Activated CD8-positive, alpha-beta memory T cell treated with anti-CD3 and anti-CD28 coated beads, Interleukin-2, amount 10 ng/mL, durations not matched to agents 7 days and 5 days (primary cell): Measurements from ENCODE around the gene TMEM240. TPM values are rescaled to one million over a fixed set of nuclear protein-coding genes. Genes with fewer than 3 reads are reported as not detected.

Experiments
- ATAC-seq: fragments of 150-1000 bp; cut with Tn5 transposase; one replicate; pipeline ENCODE4 v1.10.0; 2021; ENCODE audit warnings: moderate library complexity
- CTCF ChIA-PET: fragments of 350-600 bp; sonication (Branson Sonifier 250); formaldehyde crosslinking; loops from one replicate; lab custom pipeline; 2021; ENCODE audit warnings: antibody characterized with exemption; lab: Charles Lee
- DNase-seq: peaks from one replicate; pipeline ENCODE4 v3.0.0-alpha.2; 2020
- H3K27ac Mint-ChIP-seq: one replicate; pipeline ENCODE4 v1.8.0; 2021; ENCODE audit warnings: mild to moderate bottlenecking, mixed read lengths
- H3K27me3 Mint-ChIP-seq: one replicate; pipeline ENCODE4 v1.8.0; 2021; ENCODE audit warnings: mixed read lengths
- H3K36me3 Mint-ChIP-seq: one replicate; pipeline ENCODE4 v1.8.0; 2021; ENCODE audit warnings: mild to moderate bottlenecking, mixed read lengths
- H3K4me1 Mint-ChIP-seq: one replicate; pipeline ENCODE4 v1.8.0; 2021; ENCODE audit warnings: mixed read lengths
- H3K4me3 Mint-ChIP-seq: one replicate; pipeline ENCODE4 v1.8.0; 2021; ENCODE audit warnings: mild to moderate bottlenecking, moderate library complexity, mixed read lengths
- H3K9me3 Mint-ChIP-seq: one replicate; pipeline ENCODE4 v1.8.0; 2022; ENCODE audit warnings: low read depth, mixed read lengths
- total RNA-seq, 2 experiments: library from RNA; stranded (reverse); gene quantifications; one replicate each; pipeline ENCODE4 v1.2.3, GENCODE V29; 2021

TMEM240 gene
- total RNA-seq, 2 experiments from 2014 or later: 0.38 to 0.61 TPM

- Mint-ChIP-seq H3K27me3 (no peaks in the 10 kb centered on the region), H3K36me3 (no peaks in the 10 kb centered on the region), H3K27ac (no peak overlapping the region), H3K4me3 (no peak overlapping the region), H3K9me3 (no peaks in the 10 kb centered on the region), H3K4me1 (peaks cover 7% of the 10 kb centered on the region)
- CTCF ChIA-PET: no interaction called here
- ATAC-seq: no peak
- DNase-seq: no peak
These were observed 13.5 kb upstream of the TMEM240 start for GRCh38 chr1:1553821-1554494.

GRCh38 chr1:1552263-1552639 lies 11.8 kb upstream of the TMEM240 start:
- Mint-ChIP-seq H3K27me3 (no peaks in the 10 kb centered on the region), H3K27ac (no peak overlapping the region), H3K4me1 (peaks cover 7% of the 10 kb centered on the region), H3K36me3 (peaks cover 2% of the 10 kb centered on the region), H3K9me3 (no peaks in the 10 kb centered on the region), H3K4me3 (no peak overlapping the region)
- DNase-seq (no peak), ATAC-seq (no peak)
- CTCF ChIA-PET: no interaction called here

- DNase-seq (no peak), ATAC-seq (no peak)
- no peak overlapping the region for H3K27ac Mint-ChIP-seq
- peaks cover 7% of the 10 kb centered on the region for H3K4me1 Mint-ChIP-seq
- no peaks in the 10 kb centered on the region for H3K9me3 Mint-ChIP-seq
- H3K27me3 Mint-ChIP-seq: no peaks in the 10 kb centered on the region
- CTCF ChIA-PET: no interaction called here
- H3K4me3 Mint-ChIP-seq: no peak overlapping the region
- H3K36me3 Mint-ChIP-seq: peaks cover 2% of the 10 kb centered on the region
These were observed 11.3 kb upstream of the TMEM240 start for GRCh38 chr1:1551524-1552262.

- Mint-ChIP-seq H3K9me3 (no peaks in the 10 kb centered on the region), H3K27me3 (no peaks in the 10 kb centered on the region), H3K4me3 (no peak overlapping the region), H3K27ac (no peak overlapping the region), H3K36me3 (peaks cover 2% of the 10 kb centered on the region), H3K4me1 (peaks cover 7% of the 10 kb centered on the region)
- DNase-seq (no peak), ATAC-seq (peak; percentile 54)
- CTCF ChIA-PET: no interaction called here
These were observed 10.4 kb upstream of the TMEM240 start for GRCh38 chr1:1550591-1551432.

- H3K27me3 Mint-ChIP-seq: no peaks in the 10 kb centered on the region
- CTCF ChIA-PET: no interaction called here
- no peak for DNase-seq
- H3K4me3 Mint-ChIP-seq: no peak overlapping the region
- ATAC-seq: no peak
- H3K4me1 Mint-ChIP-seq: peaks cover 7% of the 10 kb centered on the region
- H3K36me3 Mint-ChIP-seq: peaks cover 2% of the 10 kb centered on the region
- no peak overlapping the region for H3K27ac Mint-ChIP-seq
- H3K9me3 Mint-ChIP-seq: no peaks in the 10 kb centered on the region
These were observed 9.7 kb upstream of the TMEM240 start for GRCh38 chr1:1550087-1550486.

GRCh38 chr1:1548591-1548990 lies 8.2 kb upstream of the TMEM240 start:
- ATAC-seq: no peak
- no peaks in the 10 kb centered on the region for H3K9me3 Mint-ChIP-seq
- H3K27ac Mint-ChIP-seq: no peak overlapping the region
- DNase-seq: no peak
- no peaks in the 10 kb centered on the region for H3K4me1 Mint-ChIP-seq
- CTCF ChIA-PET: no interaction called here
- no peak overlapping the region for H3K4me3 Mint-ChIP-seq
- no peaks in the 10 kb centered on the region for H3K27me3 Mint-ChIP-seq
- peaks cover 2% of the 10 kb centered on the region for H3K36me3 Mint-ChIP-seq

GRCh38 chr1:1547476-1547875 lies 7.1 kb upstream of the TMEM240 start:
- no peaks in the 10 kb centered on the region for H3K9me3 Mint-ChIP-seq
- H3K27ac Mint-ChIP-seq: no peak overlapping the region
- ATAC-seq (no peak), DNase-seq (no peak)
- H3K27me3 Mint-ChIP-seq: no peaks in the 10 kb centered on the region
- H3K4me1 Mint-ChIP-seq: no peaks in the 10 kb centered on the region
- H3K36me3 Mint-ChIP-seq: peaks cover 2% of the 10 kb centered on the region
- no peak overlapping the region for H3K4me3 Mint-ChIP-seq
- CTCF ChIA-PET: interaction anchor here (0.8 kb wide), 1 partner anchor 335 kb away, joined by 3 read pairs; no protein-coding TSS in a partner anchor

- DNase-seq (no peak), ATAC-seq (no peak)
- CTCF ChIA-PET: interaction anchor here (0.8 kb wide), 1 partner anchor 334 kb away, joined by 3 read pairs; no protein-coding TSS in a partner anchor
- no peak overlapping the region for H3K4me3 Mint-ChIP-seq
- no peaks in the 10 kb centered on the region for H3K27me3 Mint-ChIP-seq
- no peaks in the 10 kb centered on the region for H3K9me3 Mint-ChIP-seq
- H3K36me3 Mint-ChIP-seq: peaks cover 2% of the 10 kb centered on the region
- H3K27ac Mint-ChIP-seq: no peak overlapping the region
- H3K4me1 Mint-ChIP-seq: no peaks in the 10 kb centered on the region
These were observed 6.6 kb upstream of the TMEM240 start for GRCh38 chr1:1547011-1547410.

- H3K27me3 Mint-ChIP-seq: no peaks in the 10 kb centered on the region
- H3K4me1 Mint-ChIP-seq: no peaks in the 10 kb centered on the region
- ATAC-seq: no peak
- no peaks in the 10 kb centered on the region for H3K9me3 Mint-ChIP-seq
- H3K36me3 Mint-ChIP-seq: peaks cover 7% of the 10 kb centered on the region
- H3K27ac Mint-ChIP-seq: no peak overlapping the region
- no peak overlapping the region for H3K4me3 Mint-ChIP-seq
- no peak for DNase-seq
- CTCF ChIA-PET: interaction anchor here (1.4 kb wide), 1 partner anchor 24 kb away, joined by 4 read pairs; no protein-coding TSS in a partner anchor
These were observed 5.7 kb upstream of the TMEM240 start for GRCh38 chr1:1545946-1546737.

GRCh38 chr1:1544544-1544943 lies 4.1 kb upstream of the TMEM240 start:
- H3K4me1 Mint-ChIP-seq: no peaks in the 10 kb centered on the region
- no peak for ATAC-seq
- DNase-seq: no peak
- no peak overlapping the region for H3K4me3 Mint-ChIP-seq
- H3K36me3 Mint-ChIP-seq: peaks cover 7% of the 10 kb centered on the region
- no peaks in the 10 kb centered on the region for H3K9me3 Mint-ChIP-seq
- no peaks in the 10 kb centered on the region for H3K27me3 Mint-ChIP-seq
- CTCF ChIA-PET: interaction anchor here (1.4 kb wide), 1 partner anchor 26 kb away, joined by 4 read pairs; no protein-coding TSS in a partner anchor
- no peak overlapping the region for H3K27ac Mint-ChIP-seq

- DNase-seq: no peak
- Mint-ChIP-seq H3K27me3 (no peaks in the 10 kb centered on the region), H3K27ac (no peak overlapping the region), H3K4me1 (no peaks in the 10 kb centered on the region), H3K4me3 (no peak overlapping the region), H3K9me3 (no peaks in the 10 kb centered on the region), H3K36me3 (peaks cover 7% of the 10 kb centered on the region)
- CTCF ChIA-PET: no interaction called here
- no peak for ATAC-seq
These were observed 3.3 kb upstream of the TMEM240 start for GRCh38 chr1:1543706-1544099.

- CTCF ChIA-PET: no interaction called here
- no peak for ATAC-seq
- Mint-ChIP-seq H3K27me3 (no peaks in the 10 kb centered on the region), H3K9me3 (no peaks in the 10 kb centered on the region), H3K4me3 (no peak overlapping the region), H3K27ac (no peak overlapping the region), H3K36me3 (peaks cover 7% of the 10 kb centered on the region), H3K4me1 (no peaks in the 10 kb centered on the region)
- DNase-seq: no peak
These were observed 2.6 kb upstream of the TMEM240 start for GRCh38 chr1:1542766-1543705.
